NB4 (cell line): ENCODE data around the gene PITHD1.
"Not testable (repeated sequence)": the region's sequence is repeated elsewhere in the genome, so short reads cannot be mapped to it uniquely, and the experiment has no call there.

Experiments
- DNase-seq: peaks from one replicate; pipeline ENCODE4 v3.0.0; 2010; ENCODE audit warnings: low read depth
- H3K4me3 ChIP-seq: one replicate; pipeline ENCODE4 v1.5.1; 2011; ENCODE audit warnings: mild to moderate bottlenecking, low read depth, low read length, moderate library complexity
- CTCF ChIP-seq: IDR thresholded peaks from one replicate; pipeline ENCODE4 v1.5.1; 2012; ENCODE audit warnings: low read depth, low read length
- MAX ChIP-seq: IDR thresholded peaks from 2 replicates; pipeline ENCODE4 v1.6.1; 2011; ENCODE audit warnings: low read depth, low read length
- MYC ChIP-seq: IDR thresholded peaks from 2 replicates; pipeline ENCODE4 v1.6.1; 2011; ENCODE audit warnings: low read depth, low read length
- POLR2A ChIP-seq: IDR thresholded peaks from 2 replicates; pipeline ENCODE4 v1.6.1; 2011; ENCODE audit warnings: mild to moderate bottlenecking; ENCODE audit not compliant: insufficient read length; ENCODE audit errors: extremely low read depth

PITHD1 gene

GRCh38 chr1:23825762-23826522 is 47.7 kb downstream of the PITHD1 start:
- peak overlapping the region; percentile 79 for H3K4me3 ChIP-seq
- no peak for DNase-seq
- TF ChIP-seq CTCF (no peak), MAX (no peak), MYC (no peak), POLR2A (no peak)

GRCh38 chr1:23826590-23826989 is 48.4 kb downstream of the PITHD1 start:
- not testable (repeated sequence) for DNase-seq, H3K4me3 ChIP-seq

- no peak overlapping the region for H3K4me3 ChIP-seq
- TF ChIP-seq POLR2A (no peak), MAX (no peak), CTCF (no peak), MYC (no peak)
- no peak for DNase-seq
Observed at GRCh38 chr1:23827717-23828116, 49.5 kb downstream of the PITHD1 start.

GRCh38 chr1:23834156-23834555 is 55.9 kb downstream of the PITHD1 start:
- H3K4me3 ChIP-seq, DNase-seq: not testable (repeated sequence)

- peak; percentile 64 for DNase-seq
- no peak for TF ChIP-seq POLR2A
- TF ChIP-seq MYC: no peak
- no peak for TF ChIP-seq CTCF
- no peak for TF ChIP-seq MAX
- no peak overlapping the region for H3K4me3 ChIP-seq
Observed at GRCh38 chr1:23836037-23836436, 57.8 kb downstream of the PITHD1 start.
